Psoas muscle (tissue), 8 donors: ENCODE data around the gene UGT3A1. TPM values are rescaled to one million over a fixed set of nuclear protein-coding genes. Genes with fewer than 3 reads are reported as not detected.

Experiments used
- ATAC-seq, 4 donors: fragments of 200-7000 bp; cut with Tn5 transposase; one replicate each; pipeline ENCODE4 v1.9.1; 2020; ENCODE audit warnings: moderate library complexity in 3 of 4, mild to moderate bottlenecking in 2 of 4
- DNase-seq, 2 donors: peaks; one replicate each; pipeline ENCODE4 v3.0.0-alpha.2; 2020
- H3K27ac ChIP-seq: fragments of 200-600 bp; one replicate; pipeline ENCODE4 v1.8.0; 2022
- H3K27me3 ChIP-seq, 3 donors: fragments of 200-600 bp in 1 of 3; one replicate each; pipeline versions ENCODE4 v1.6.1 to v1.8.0; 2013 to 2022; ENCODE audit warnings: low read length in 2 of 3, mild to moderate bottlenecking in 2 of 3, moderate library complexity in 1 of 3; ENCODE audit not compliant: insufficient read depth in 3 of 3
- H3K36me3 ChIP-seq, 2 donors: fragments of 200-600 bp in 1 of 2; one replicate each; pipeline versions ENCODE4 v1.6.1 to v1.8.0; 2013 to 2022; ENCODE audit warnings: low read depth in 1 of 2, mild to moderate bottlenecking in 1 of 2, moderate library complexity in 1 of 2; ENCODE audit not compliant: insufficient read depth in 1 of 2
- H3K4me1 ChIP-seq: fragments of 200-600 bp; one replicate; pipeline ENCODE4 v1.8.0; 2022
- H3K4me3 ChIP-seq: fragments of 200-600 bp; one replicate; pipeline ENCODE4 v1.8.0; 2022; ENCODE audit warnings: mild to moderate bottlenecking
- H3K9me3 ChIP-seq: fragments of 200-600 bp; one replicate; pipeline ENCODE4 v1.8.0; 2022
- WGBS, 3 donors: extraction: QIAGEN DNeasy Blood & Tissue Kit; methylation state at CpG; one replicate each; pipeline versions ENCODE4 v1.1.6 to v1.1.7; 2013; 5-methylcytosine and 5-hydroxymethylcytosine counted together
- intact Hi-C, 2 donors: fragments of 100-400 bp; cut with DNase I; formaldehyde crosslinking; loops; one replicate each; pipeline versions ENCODE4 v1.11.0 to v1.14.2; 2022
- polyA plus RNA-seq, 3 donors: library from polyadenylated mRNA; stranded (reverse); fragments of 200-250 nt; gene quantifications; one replicate each; pipeline ENCODE4 v1.2.3, GENCODE V29; 2013
- total RNA-seq, 4 donors: library from RNA; stranded (reverse); fragmentation: NEBNext Ultra II Directional in 2 of 4; extraction: Animal tissue kit (Norgen Biotek cat#: 25700) in 2 of 4; gene quantifications; one replicate each; pipeline versions ENCODE4 v1.2.1 to v1.2.4, GENCODE V29; 2021 to 2023
- TF ChIP-seq, protein P1 (sequence below): fragments of 200-600 bp; IDR thresholded peaks from one replicate; pipeline ENCODE4 v1.8.0; 2022; ENCODE audit warnings: antibody characterized with exemption
- donor health status: healthy with polysubstance abuse.
- donor health status: DM: no; HTN: no; CAD: no; lungs with moderate emphysema.
- donor health status: Bipolar disorder and iron deficiency.
- donor health status: healthy.
- donor health status: DM: yes; HTN: yes; CAD: no.
- donor health status: DM: no; HTN: no; CAD: no.
- donor health status: DM: no; HTN: no; CAD: no.
- donor health status: DM: yes; HTN: yes; CAD: no.

UGT3A1 gene
- total and polyA plus RNA-seq, 7 donors = 0.21 to 4.1 (median 0.67) TPM

DNA sequence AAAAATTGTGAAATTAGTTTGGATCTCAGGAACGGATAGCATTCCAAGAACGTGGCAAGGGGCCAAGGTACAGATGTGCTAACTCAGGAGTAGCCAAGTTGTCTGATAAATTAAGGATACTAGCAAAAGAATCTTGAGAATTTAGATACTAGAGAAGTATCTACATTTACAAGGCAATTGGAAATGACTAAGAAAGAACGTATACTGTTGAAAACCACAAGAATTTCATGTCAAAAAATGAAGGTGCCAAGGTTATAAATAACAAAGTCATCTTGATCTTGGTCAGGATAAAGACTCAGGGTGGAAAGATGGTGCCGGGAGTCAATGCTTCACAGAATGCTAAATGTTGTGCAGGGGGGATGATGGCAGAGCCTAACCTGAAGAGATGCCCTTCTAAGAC, 72.0 kb downstream of the UGT3A1 start:
- ATAC-seq (no peak), DNase-seq (no peak)
- intact Hi-C loops = no loop called here
- WGBS, 3 donors = 38 to 51% (median 48%) methylated on average over 4 of the region's 4 CpGs
- Histone ChIP-seq H3K4me1 (no peaks in the 10 kb centered on the region), H3K27ac (no peak overlapping the region), H3K4me3 (no peak overlapping the region), H3K9me3 (no peaks in the 10 kb centered on the region), H3K27me3 (peaks cover 0 to 22% (median 0%) of the 10 kb centered on the region in 3 donors), H3K36me3 (no peaks in the 10 kb centered on the region)
- TF ChIP-seq, protein P1, sequence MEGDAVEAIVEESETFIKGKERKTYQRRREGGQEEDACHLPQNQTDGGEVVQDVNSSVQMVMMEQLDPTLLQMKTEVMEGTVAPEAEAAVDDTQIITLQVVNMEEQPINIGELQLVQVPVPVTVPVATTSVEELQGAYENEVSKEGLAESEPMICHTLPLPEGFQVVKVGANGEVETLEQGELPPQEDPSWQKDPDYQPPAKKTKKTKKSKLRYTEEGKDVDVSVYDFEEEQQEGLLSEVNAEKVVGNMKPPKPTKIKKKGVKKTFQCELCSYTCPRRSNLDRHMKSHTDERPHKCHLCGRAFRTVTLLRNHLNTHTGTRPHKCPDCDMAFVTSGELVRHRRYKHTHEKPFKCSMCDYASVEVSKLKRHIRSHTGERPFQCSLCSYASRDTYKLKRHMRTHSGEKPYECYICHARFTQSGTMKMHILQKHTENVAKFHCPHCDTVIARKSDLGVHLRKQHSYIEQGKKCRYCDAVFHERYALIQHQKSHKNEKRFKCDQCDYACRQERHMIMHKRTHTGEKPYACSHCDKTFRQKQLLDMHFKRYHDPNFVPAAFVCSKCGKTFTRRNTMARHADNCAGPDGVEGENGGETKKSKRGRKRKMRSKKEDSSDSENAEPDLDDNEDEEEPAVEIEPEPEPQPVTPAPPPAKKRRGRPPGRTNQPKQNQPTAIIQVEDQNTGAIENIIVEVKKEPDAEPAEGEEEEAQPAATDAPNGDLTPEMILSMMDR = no peak

DNA sequence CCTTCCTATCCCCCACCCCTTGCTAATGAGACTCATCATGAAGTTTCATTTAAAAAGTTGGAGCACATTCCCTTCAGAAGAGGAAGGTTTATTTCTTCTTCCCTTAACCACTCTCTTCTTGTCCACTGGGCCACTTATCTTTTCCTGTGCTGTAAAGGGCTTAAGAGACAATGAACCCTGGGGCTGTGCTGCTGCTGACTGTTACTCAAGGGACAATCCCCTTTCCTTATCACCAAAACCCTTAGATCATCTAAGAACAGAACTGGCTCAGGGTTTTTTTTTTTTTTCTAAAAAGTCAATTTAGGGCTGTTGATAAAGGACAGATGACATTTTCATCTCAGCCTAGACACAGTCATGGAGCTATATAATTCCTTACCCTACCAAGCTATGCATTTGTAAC, 82.4 kb downstream of the UGT3A1 start:
- intact Hi-C loops = no loop called here
- H3K4me1 ChIP-seq = no peaks in the 10 kb centered on the region
- ATAC-seq (no peak), DNase-seq (no peak)
- no peak overlapping the region for H3K4me3 ChIP-seq
- TF ChIP-seq, protein P1 = no peak
- no peaks in the 10 kb centered on the region for H3K27me3 ChIP-seq
- H3K27ac ChIP-seq = no peak overlapping the region
- no peaks in the 10 kb centered on the region for H3K36me3 ChIP-seq
- no peaks in the 10 kb centered on the region for H3K9me3 ChIP-seq

DNA sequence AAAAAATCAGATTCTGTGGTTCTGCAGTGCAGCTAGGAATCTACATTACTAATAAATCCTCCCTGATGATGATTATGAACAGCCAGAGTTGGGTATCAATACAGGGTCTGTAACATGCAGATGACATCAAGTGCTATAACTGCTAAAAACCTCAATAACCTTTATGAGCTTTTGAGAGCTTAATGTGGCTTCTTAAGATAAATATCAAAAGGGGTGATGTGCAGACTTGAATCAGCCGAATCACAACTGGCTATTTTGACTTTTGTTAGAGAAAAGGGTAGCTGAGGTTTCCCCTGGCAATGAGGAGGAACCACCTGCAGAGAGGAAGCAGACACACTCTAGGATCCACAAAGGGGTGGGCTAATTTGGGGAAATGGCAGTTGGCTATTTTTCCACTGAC, 83.0 kb downstream of the UGT3A1 start:
- ATAC-seq (no peak), DNase-seq (no peak)
- 37 to 39% (median 39%) methylated on average over 1 of the region's 1 CpG for WGBS, 3 donors
- Histone ChIP-seq H3K4me1 (no peaks in the 10 kb centered on the region), H3K27ac (no peak overlapping the region), H3K4me3 (no peak overlapping the region), H3K9me3 (no peaks in the 10 kb centered on the region), H3K36me3 (no peaks in the 10 kb centered on the region), H3K27me3 (no peaks in the 10 kb centered on the region)
- TF ChIP-seq, protein P1 = no peak
- intact Hi-C loops = no loop called here

DNA sequence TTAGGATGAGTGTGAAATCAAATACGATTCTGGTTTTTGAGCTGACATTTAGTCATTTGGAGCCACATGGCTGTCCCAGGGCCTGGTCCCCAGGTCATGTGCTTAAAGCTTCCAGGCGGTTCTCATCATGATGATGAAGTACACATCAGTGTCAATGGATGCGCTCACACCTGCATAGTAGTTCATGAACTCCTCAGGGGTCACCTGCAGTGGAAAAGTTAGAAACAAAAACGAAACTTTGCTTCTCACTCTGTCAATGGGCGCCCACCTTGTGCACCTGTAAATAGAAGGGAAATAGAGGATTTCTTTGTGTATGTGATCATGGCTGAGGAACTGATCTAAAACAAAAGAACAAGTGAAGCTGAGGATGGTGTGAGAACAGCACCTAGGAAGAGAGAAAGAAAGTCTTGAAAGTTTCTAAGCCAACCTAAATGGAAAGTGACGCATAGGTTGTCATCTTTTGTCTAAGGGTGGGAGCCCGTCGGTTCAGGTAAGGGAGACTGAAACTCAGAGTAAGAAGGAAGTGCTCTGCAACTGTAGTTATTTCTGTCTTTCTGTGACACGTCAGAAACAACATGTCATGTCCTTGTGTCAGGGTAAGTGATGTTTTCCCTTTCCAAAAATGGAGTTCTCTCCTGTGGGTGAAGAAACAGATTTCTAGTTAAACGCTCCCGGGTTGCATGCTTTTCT, 86.6 kb downstream of the UGT3A1 start:
- WGBS, 3 donors = 76 to 84% (median 82%) methylated on average over 11 of the region's 11 CpGs
- no peak for ATAC-seq
- intact Hi-C loops = no loop called here
- no peaks in the 10 kb centered on the region for H3K27me3 ChIP-seq
- H3K27ac ChIP-seq = no peak overlapping the region
- H3K9me3 ChIP-seq = no peaks in the 10 kb centered on the region
- no peaks in the 10 kb centered on the region for H3K36me3 ChIP-seq
- no peak for DNase-seq
- TF ChIP-seq, protein P1 = no peak
- H3K4me3 ChIP-seq = no peak overlapping the region
- no peaks in the 10 kb centered on the region for H3K4me1 ChIP-seq

DNA sequence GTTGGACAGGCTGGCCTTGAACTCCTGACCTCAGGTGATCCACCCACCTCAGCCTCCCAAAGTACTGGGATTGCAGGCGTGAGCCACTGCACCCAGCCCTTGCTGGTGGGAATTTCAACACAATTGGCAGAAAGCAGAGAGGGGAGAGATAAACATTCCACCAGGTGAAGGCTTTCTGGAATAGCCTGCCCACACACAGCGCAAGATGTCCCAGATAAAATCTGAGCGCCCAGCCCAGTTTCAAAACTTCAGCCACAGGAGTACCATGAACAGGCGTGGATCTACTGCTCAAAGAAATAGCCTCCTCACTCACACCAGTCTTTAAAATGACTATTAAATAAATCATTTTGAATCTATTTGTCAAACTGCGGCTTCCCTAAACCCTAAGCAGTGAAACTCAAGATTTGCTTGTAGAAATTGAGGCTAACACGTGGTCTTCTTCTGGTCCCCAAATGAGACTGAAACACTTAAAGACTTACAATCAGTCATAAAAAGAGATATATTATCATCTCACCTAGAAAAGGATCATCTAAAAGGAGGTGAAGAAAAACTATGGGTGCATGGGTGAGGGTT, 87.5 kb downstream of the UGT3A1 start:
- no peak overlapping the region for H3K27ac ChIP-seq
- WGBS, 3 donors = 91 to 92% (median 92%) methylated on average over 6 of the region's 6 CpGs
- H3K36me3 ChIP-seq = no peaks in the 10 kb centered on the region
- intact Hi-C loops = no loop called here
- H3K9me3 ChIP-seq = no peaks in the 10 kb centered on the region
- no peak overlapping the region for H3K4me3 ChIP-seq
- no peaks in the 10 kb centered on the region for H3K4me1 ChIP-seq
- no peaks in the 10 kb centered on the region for H3K27me3 ChIP-seq
- no peak for DNase-seq
- TF ChIP-seq, protein P1 = no peak
- ATAC-seq = no peak
